ENCODE results near the gene TMCO2. TPM values are rescaled to one million over a fixed set of nuclear protein-coding genes. Genes with fewer than 3 reads are reported as not detected.

Gene TMCO2
- total RNA-seq, 2 donors from 2014 or later = not detected

DNA sequence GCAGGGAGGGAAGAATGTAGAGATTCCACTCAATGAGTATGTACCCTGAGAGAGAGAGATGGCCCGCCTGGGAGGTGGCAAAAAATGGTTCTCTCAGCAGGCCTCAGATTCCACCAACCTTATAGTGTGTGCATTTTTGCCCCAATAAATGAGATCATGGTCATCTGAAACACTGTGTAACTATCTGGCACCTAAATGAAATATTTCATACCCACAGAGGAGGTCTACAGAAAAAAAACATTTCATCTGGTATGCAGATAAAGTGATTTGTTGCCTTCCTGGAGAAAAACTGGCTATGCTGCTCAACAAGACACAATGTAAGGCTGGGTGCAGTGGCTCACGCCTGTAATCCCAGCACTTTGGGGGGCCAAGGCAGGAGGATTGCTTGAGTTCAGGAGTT lies 4.9 kb downstream of the TMCO2 start:
- no peaks in the 10 kb centered on the region for H3K4me1 ChIP-seq (ENCODE audit: control insufficient read depth, insufficient read depth, low read length)
- no peaks in the 10 kb centered on the region for H3K36me3 ChIP-seq (ENCODE audit: control insufficient read depth, insufficient read depth, low read length)
- TF ChIP-seq, protein P1, sequence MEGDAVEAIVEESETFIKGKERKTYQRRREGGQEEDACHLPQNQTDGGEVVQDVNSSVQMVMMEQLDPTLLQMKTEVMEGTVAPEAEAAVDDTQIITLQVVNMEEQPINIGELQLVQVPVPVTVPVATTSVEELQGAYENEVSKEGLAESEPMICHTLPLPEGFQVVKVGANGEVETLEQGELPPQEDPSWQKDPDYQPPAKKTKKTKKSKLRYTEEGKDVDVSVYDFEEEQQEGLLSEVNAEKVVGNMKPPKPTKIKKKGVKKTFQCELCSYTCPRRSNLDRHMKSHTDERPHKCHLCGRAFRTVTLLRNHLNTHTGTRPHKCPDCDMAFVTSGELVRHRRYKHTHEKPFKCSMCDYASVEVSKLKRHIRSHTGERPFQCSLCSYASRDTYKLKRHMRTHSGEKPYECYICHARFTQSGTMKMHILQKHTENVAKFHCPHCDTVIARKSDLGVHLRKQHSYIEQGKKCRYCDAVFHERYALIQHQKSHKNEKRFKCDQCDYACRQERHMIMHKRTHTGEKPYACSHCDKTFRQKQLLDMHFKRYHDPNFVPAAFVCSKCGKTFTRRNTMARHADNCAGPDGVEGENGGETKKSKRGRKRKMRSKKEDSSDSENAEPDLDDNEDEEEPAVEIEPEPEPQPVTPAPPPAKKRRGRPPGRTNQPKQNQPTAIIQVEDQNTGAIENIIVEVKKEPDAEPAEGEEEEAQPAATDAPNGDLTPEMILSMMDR (conservative IDR thresholded peaks at IDR 0.05) = no peak
- DNase-seq = no peak
- H3K36me3 Mint-ChIP-seq (ENCODE audit: low read depth) = no peaks in the 10 kb centered on the region
- H3K4me1 Mint-ChIP-seq = peaks cover 12% of the 10 kb centered on the region
- no peak overlapping the region for H3K4me3 Mint-ChIP-seq
- H3K4me3 ChIP-seq (ENCODE audit: low read length) = no peak overlapping the region
- no peaks in the 10 kb centered on the region for H3K9me3 ChIP-seq (ENCODE audit: control insufficient read depth, low read length)
- WGBS, 2 experiments (ENCODE audit: insufficient coverage in 1 of 2, insufficient read length in 1 of 2) = 86 to 90% methylated on average over 1 to 2 of the region's 2 CpGs
- no peaks in the 10 kb centered on the region for H3K9me3 Mint-ChIP-seq
- no peak overlapping the region for H3K27ac ChIP-seq (ENCODE audit: low read depth, low read length)
- no peaks in the 10 kb centered on the region for H3K27me3 ChIP-seq (ENCODE audit: control insufficient read depth, insufficient read depth, low read length, poor library complexity, severe bottlenecking)
- no peaks in the 10 kb centered on the region for H3K27me3 Mint-ChIP-seq (ENCODE audit: insufficient read depth)
- no peak overlapping the region for H3K9ac ChIP-seq (ENCODE audit: extremely low read depth, low read length, poor library complexity, severe bottlenecking)
- H3K27ac Mint-ChIP-seq = no peak overlapping the region

DNA sequence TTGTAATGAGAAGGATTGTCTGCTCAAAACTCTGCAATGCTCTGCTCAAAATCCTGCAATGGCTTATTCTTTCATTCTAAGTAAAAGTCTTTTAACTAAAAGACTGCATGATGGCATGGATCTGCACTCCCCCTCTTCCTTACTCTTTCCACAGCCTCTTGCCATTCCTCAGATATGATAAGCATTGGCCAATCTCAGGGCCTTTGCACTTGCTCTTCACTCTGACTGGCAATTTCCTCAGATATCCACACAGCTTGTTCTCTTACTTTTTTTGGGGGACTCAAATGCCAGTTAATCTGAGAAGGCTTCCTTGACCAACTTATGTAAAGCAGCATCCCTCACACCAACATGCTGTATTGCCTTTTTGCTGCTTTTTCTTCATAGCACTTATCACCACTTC lies 7.5 kb downstream of the TMCO2 start:
- Mint-ChIP-seq H3K36me3 (ENCODE audit: low read depth) (peaks cover 5% of the 10 kb centered on the region), H3K27ac (no peak overlapping the region), H3K27me3 (ENCODE audit: insufficient read depth) (no peaks in the 10 kb centered on the region), H3K4me3 (no peak overlapping the region), H3K4me1 (peaks cover 5% of the 10 kb centered on the region), H3K9me3 (no peaks in the 10 kb centered on the region)
- TF ChIP-seq, protein P1 (conservative IDR thresholded peaks at IDR 0.05) = no peak
- Histone ChIP-seq H3K9me3 (ENCODE audit: control insufficient read depth, low read length) (no peaks in the 10 kb centered on the region), H3K27me3 (ENCODE audit: control insufficient read depth, insufficient read depth, low read length, poor library complexity, severe bottlenecking) (no peaks in the 10 kb centered on the region), H3K27ac (ENCODE audit: low read depth, low read length) (no peak overlapping the region), H3K9ac (ENCODE audit: extremely low read depth, low read length, poor library complexity, severe bottlenecking) (no peak overlapping the region), H3K4me3 (ENCODE audit: low read length) (no peak overlapping the region), H3K4me1 (ENCODE audit: control insufficient read depth, insufficient read depth, low read length) (no peaks in the 10 kb centered on the region), H3K36me3 (ENCODE audit: control insufficient read depth, insufficient read depth, low read length) (peaks cover 7% of the 10 kb centered on the region)
- DNase-seq = no peak

DNA sequence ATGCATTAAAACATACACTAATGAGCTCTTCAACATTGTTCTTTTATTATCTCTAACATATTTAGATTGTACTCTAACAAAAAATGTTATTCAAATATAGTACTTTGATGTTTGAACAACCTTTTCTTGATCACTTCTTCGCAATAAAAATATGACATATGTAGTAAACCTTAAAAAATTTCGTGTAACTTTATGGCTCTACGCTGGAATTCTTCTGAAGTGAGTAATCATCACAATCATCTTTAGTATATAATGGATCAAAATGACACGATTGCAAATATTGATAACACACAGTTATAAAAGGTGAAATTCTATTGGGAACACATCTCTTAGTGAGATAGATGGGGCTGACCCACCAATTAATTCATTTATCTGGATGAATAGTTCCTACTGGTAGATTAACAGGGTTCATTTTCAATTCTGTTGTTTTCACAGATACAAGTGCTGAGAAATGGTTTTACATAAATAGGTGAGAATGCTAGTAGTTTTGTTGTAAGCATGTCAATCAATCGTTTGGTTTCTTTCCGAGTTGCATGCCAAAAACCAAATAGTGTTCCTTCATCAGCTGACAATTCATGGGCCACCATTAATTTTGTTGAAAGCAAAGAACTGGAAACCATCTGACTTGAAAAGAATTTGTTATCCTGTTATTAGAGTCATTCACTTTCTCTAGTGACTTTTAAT lies 8.8 kb downstream of the TMCO2 start:
- Mint-ChIP-seq H3K4me3 (peak overlapping the region; percentile 88), H3K27me3 (ENCODE audit: insufficient read depth) (no peaks in the 10 kb centered on the region), H3K36me3 (ENCODE audit: low read depth) (peaks cover 18% of the 10 kb centered on the region), H3K4me1 (peaks cover 5% of the 10 kb centered on the region), H3K9me3 (no peaks in the 10 kb centered on the region), H3K27ac (peak overlapping the region; percentile 98)
- Histone ChIP-seq H3K27me3 (ENCODE audit: control insufficient read depth, insufficient read depth, low read length, poor library complexity, severe bottlenecking) (no peaks in the 10 kb centered on the region), H3K27ac (ENCODE audit: low read depth, low read length) (no peak overlapping the region), H3K9me3 (ENCODE audit: control insufficient read depth, low read length) (no peaks in the 10 kb centered on the region), H3K4me1 (ENCODE audit: control insufficient read depth, insufficient read depth, low read length) (no peaks in the 10 kb centered on the region), H3K9ac (ENCODE audit: extremely low read depth, low read length, poor library complexity, severe bottlenecking) (peak overlapping the region; percentile 90), H3K4me3 (ENCODE audit: low read length) (peak overlapping the region; percentile 94), H3K36me3 (ENCODE audit: control insufficient read depth, insufficient read depth, low read length) (peaks cover 20% of the 10 kb centered on the region)
- TF ChIP-seq, protein P1 (conservative IDR thresholded peaks at IDR 0.05) = no peak
- DNase-seq = no peak
- 87 to 92% methylated on average over 2 to 6 of the region's 6 CpGs for WGBS, 2 experiments (ENCODE audit: insufficient coverage in 1 of 2, insufficient read length in 1 of 2)

All from endodermal cell (in vitro differentiated cells).